Activated CD8-positive, alpha-beta T cell treated with anti-CD3 and anti-CD28 coated beads for 36 hours (primary cell): ENCODE measurements around the gene ERG. TPM values are rescaled to one million over a fixed set of nuclear protein-coding genes. Genes with fewer than 3 reads are reported as not detected.

Source experiments
- ATAC-seq: fragments of 200-7000 bp; cut with Tn5 transposase; one replicate; pipeline ENCODE4 v1.10.0; 2021; ENCODE audit warnings: mild to moderate bottlenecking, moderate library complexity
- CTCF ChIA-PET: fragments of 350-600 bp; sonication (Branson Sonifier 250); formaldehyde crosslinking; loops from one replicate; lab custom pipeline; 2021; ENCODE audit warnings: antibody characterized with exemption; lab: Charles Lee
- POLR2A ChIA-PET: fragments of 350-600 bp; sonication (Branson Sonifier 250); formaldehyde crosslinking; loops from one replicate; lab custom pipeline; 2021; ENCODE audit warnings: antibody characterized with exemption; lab: Charles Lee
- DNase-seq: peaks from one replicate; pipeline ENCODE4 v3.0.0-alpha.2; 2020
- H3K27ac Mint-ChIP-seq: one replicate; pipeline ENCODE4 v1.8.0; 2021; ENCODE audit warnings: mild to moderate bottlenecking, mixed read lengths
- H3K27me3 Mint-ChIP-seq: one replicate; pipeline ENCODE4 v1.8.0; 2021; ENCODE audit warnings: mixed read lengths
- H3K36me3 Mint-ChIP-seq: one replicate; pipeline ENCODE4 v1.8.0; 2021; ENCODE audit warnings: low read depth, mixed read lengths
- H3K4me1 Mint-ChIP-seq: one replicate; pipeline ENCODE4 v1.8.0; 2021; ENCODE audit warnings: low read depth, mixed read lengths
- H3K4me3 Mint-ChIP-seq: one replicate; pipeline ENCODE4 v1.8.0; 2021; ENCODE audit warnings: mild to moderate bottlenecking, moderate library complexity, mixed read lengths
- H3K9me3 Mint-ChIP-seq: one replicate; pipeline ENCODE4 v1.8.0; 2021; ENCODE audit warnings: mixed read lengths
- intact Hi-C: fragments of 100-400 bp; cut with micrococcal nuclease; formaldehyde crosslinking; loops from one replicate; pipeline ENCODE4 v1.10.0; 2022
- total RNA-seq, 2 experiments: library from RNA; stranded (reverse); gene quantifications; one replicate each; pipeline ENCODE4 v1.2.3, GENCODE V29; 2021
- TF ChIP-seq, protein P1 (sequence below): fragments of 200-600 bp; IDR thresholded peaks from one replicate; pipeline ENCODE4 v1.8.0; 2022; ENCODE audit warnings: antibody characterized with exemption, mild to moderate bottlenecking

The ERG gene
- total RNA-seq, 2 experiments from 2014 or later, result not detected

DNA sequence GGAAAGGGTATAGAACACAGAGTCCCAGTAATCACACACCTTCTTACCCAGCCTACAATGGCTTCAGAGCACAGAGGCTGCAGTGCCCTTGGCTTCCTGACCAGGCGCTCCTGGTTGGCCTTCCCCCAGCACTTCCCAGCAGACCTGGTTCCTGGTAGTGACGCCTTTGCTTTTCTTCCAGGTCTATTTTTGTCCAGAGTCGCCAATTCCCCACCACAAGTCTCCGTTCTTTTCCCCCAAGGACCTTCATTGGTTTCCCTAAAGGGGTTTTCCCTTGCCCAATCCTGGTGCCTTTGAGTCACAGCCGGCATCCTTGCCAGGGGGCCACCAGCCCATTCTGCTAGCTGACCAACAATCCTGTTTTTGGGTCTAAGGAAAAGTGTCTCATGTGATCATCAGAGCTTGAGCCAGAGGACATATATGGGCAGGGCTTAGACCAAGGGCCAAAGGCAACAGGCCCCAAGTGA is 156.7 kb downstream of the ERG start:
- intact Hi-C loops, result no loop called here
- no peak overlapping the region for H3K27ac Mint-ChIP-seq
- H3K27me3 Mint-ChIP-seq, result no peaks in the 10 kb centered on the region
- POLR2A ChIA-PET, result no interaction called here
- TF ChIP-seq, protein P1, sequence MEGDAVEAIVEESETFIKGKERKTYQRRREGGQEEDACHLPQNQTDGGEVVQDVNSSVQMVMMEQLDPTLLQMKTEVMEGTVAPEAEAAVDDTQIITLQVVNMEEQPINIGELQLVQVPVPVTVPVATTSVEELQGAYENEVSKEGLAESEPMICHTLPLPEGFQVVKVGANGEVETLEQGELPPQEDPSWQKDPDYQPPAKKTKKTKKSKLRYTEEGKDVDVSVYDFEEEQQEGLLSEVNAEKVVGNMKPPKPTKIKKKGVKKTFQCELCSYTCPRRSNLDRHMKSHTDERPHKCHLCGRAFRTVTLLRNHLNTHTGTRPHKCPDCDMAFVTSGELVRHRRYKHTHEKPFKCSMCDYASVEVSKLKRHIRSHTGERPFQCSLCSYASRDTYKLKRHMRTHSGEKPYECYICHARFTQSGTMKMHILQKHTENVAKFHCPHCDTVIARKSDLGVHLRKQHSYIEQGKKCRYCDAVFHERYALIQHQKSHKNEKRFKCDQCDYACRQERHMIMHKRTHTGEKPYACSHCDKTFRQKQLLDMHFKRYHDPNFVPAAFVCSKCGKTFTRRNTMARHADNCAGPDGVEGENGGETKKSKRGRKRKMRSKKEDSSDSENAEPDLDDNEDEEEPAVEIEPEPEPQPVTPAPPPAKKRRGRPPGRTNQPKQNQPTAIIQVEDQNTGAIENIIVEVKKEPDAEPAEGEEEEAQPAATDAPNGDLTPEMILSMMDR, result no peak
- CTCF ChIA-PET, result interaction anchor here (2.9 to 3.0 kb wide), 2 partner anchors 11 to 14 kb away, joined by 10 to 13 read pairs; no protein-coding TSS in a partner anchor
- no peaks in the 10 kb centered on the region for H3K36me3 Mint-ChIP-seq
- no peaks in the 10 kb centered on the region for H3K9me3 Mint-ChIP-seq
- ATAC-seq, result no peak
- H3K4me1 Mint-ChIP-seq, result no peaks in the 10 kb centered on the region
- DNase-seq, result no peak
- no peak overlapping the region for H3K4me3 Mint-ChIP-seq

DNA sequence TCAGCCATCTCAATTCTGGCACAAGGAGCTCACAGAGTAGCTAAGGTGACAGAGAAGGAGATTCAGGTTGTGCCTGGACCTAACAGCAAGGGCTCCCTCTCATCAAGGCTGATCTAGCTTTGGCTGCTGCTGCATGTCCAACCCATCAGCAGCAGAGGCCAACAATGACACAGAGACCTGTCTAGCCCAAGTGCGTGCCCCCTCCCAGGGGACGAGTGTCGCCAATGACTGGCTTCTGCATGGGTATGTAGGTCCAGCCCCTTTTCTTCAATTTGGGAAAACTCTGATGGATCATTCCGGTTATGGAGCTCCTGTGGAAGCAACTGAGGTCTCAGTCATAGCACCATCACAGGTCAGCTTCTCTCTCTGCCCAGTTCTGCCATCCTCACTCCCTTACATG is 158.1 kb downstream of the ERG start:
- Mint-ChIP-seq H3K4me3 (no peak overlapping the region), H3K27me3 (no peaks in the 10 kb centered on the region), H3K4me1 (no peaks in the 10 kb centered on the region), H3K9me3 (no peaks in the 10 kb centered on the region), H3K27ac (no peak overlapping the region), H3K36me3 (no peaks in the 10 kb centered on the region)
- ATAC-seq (no peak), DNase-seq (no peak)
- intact Hi-C loops, result no loop called here
- ChIA-PET CTCF (interaction anchor here (1.7 kb wide), 1 partner anchor 12 kb away, joined by 7 read pairs; no protein-coding TSS in a partner anchor), POLR2A (no interaction called here)
- TF ChIP-seq, protein P1, result no peak

DNA sequence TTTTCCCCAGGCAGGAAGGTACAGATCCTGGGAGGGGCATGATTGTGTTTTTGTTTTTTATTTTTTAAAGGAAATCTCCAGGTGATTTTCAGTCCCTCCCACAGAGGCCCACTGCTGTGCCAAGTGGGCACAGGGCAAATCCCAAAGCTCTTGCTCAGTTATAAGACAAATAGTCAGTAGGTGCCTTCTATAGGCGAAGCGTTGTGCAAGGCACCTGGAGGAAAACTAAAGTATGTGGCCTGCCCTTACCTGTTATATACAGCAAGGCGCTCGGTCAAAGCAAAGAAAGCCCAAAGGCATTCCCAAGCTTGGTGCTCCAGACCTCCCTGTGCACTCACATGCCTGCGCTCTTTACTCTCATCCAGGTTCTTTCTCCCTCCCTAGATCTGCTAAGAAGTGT is 160.5 kb downstream of the ERG start:
- DNase-seq (no peak), ATAC-seq (no peak)
- TF ChIP-seq, protein P1, result no peak
- Mint-ChIP-seq H3K4me1 (no peaks in the 10 kb centered on the region), H3K27me3 (no peaks in the 10 kb centered on the region), H3K9me3 (no peaks in the 10 kb centered on the region), H3K36me3 (no peaks in the 10 kb centered on the region), H3K27ac (no peak overlapping the region), H3K4me3 (no peak overlapping the region)
- intact Hi-C loops, result no loop called here
- ChIA-PET CTCF (interaction anchor here (1.0 kb wide), 1 partner anchor 119 kb away, joined by 4 read pairs; no protein-coding TSS in a partner anchor), POLR2A (no interaction called here)

DNA sequence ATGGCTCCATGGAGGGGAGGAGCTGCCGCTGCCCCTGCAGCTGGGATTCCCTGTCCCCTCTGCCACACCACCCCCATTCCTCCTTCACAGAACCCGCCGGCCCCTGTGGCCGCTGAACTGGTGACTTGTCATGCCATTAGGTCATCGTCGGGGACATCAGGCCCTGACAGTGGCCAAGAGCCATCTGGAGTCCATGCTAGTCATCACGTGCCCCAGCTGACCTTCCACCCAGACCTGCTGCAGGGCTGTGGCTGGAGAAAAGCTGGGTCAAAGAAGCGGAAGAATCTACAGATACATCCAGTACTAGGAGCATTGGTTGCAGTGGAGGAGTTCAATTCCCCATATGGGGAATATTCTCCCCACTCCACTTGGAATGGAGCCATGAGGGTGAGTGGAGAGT is 163.4 kb downstream of the ERG start:
- ChIA-PET POLR2A (no interaction called here), CTCF (no interaction called here)
- Mint-ChIP-seq H3K36me3 (no peaks in the 10 kb centered on the region), H3K4me1 (no peaks in the 10 kb centered on the region), H3K27ac (no peak overlapping the region), H3K27me3 (no peaks in the 10 kb centered on the region), H3K4me3 (no peak overlapping the region), H3K9me3 (no peaks in the 10 kb centered on the region)
- ATAC-seq, result no peak
- no peak for DNase-seq
- TF ChIP-seq, protein P1, result no peak
- intact Hi-C loops, result no loop called here

DNA sequence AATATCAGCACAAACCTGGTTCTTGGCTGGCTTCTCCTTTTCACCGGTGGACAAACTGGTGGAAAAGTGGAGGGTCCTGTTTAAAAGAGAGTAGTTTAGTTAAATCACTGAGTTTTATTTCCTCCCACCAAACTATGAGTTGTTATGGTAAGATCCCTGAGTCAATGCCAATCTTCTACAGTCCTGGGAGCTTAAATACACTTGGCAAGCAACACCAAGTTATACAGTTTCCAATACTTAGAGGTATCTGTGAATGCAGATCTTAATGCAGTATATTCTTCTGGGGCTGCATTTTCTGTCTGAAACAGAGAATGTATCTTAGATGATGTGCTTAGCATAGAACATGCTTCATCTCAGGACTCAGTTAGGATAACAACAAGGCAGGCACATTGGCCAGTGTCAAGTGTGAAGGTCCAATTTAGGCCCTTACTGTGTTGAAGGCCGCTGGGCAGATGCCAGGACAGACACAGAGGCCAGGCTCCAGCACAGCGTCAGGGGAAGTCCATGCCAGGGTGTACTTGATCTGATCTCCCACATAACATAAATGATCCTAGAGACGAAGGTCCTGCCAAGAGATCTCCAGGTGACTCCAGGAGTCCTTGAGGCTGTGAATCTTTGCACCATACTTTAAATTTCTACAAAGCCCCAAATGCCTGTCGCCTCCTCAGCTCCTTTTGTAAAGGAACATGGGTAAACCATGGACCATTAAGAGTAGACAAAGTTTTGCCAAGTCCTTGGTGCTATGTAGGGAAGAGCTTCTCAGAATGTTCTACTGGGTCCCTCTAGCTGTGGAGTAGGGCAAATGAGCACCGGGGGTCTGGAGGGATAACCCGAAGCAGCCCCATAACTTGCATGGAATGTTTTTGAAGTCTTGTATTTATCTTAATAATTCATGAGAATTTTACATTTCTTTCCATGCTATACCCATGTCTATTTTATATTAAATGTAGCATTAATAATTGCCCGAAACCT is 164.7 kb downstream of the ERG start:
- DNase-seq (no peak), ATAC-seq (no peak)
- H3K4me1 Mint-ChIP-seq, result no peaks in the 10 kb centered on the region
- POLR2A ChIA-PET, result no interaction called here
- no peak overlapping the region for H3K4me3 Mint-ChIP-seq
- H3K9me3 Mint-ChIP-seq, result no peaks in the 10 kb centered on the region
- intact Hi-C loops, result no loop called here
- CTCF ChIA-PET, result interaction anchor here (0.8 to 2.5 kb wide), 5 partner anchors 19 to 116 kb away, joined by 3 to 12 read pairs (median 4); no protein-coding TSS in a partner anchor
- H3K36me3 Mint-ChIP-seq, result no peaks in the 10 kb centered on the region
- H3K27ac Mint-ChIP-seq, result no peak overlapping the region
- H3K27me3 Mint-ChIP-seq, result no peaks in the 10 kb centered on the region
- TF ChIP-seq, protein P1, result no peak
